ENCODE data around the gene CNST.
"Not testable (repeated sequence)": the region's sequence is repeated elsewhere in the genome, so short reads cannot be mapped to it uniquely, and the experiment has no call there.

Gene CNST

GRCh38 chr1:246558041-246558440 lies 8.2 kb upstream of the CNST start:
- DNase-seq (ENCODE audit: low spot score): no peak

- DNase-seq (ENCODE audit: low spot score): no peak
Observed at GRCh38 chr1:246559310-246559709, 6.9 kb upstream of the CNST start.

GRCh38 chr1:246560833-246561232 lies 5.4 kb upstream of the CNST start:
- not testable (repeated sequence) for DNase-seq (ENCODE audit: low spot score)

GRCh38 chr1:246564839-246565750 lies 1.2 kb upstream of the CNST start:
- no peak for DNase-seq (ENCODE audit: low spot score)

GRCh38 chr1:246565751-246566127 lies 517 bp upstream of the CNST start:
- no peak for DNase-seq (ENCODE audit: low spot score)

GRCh38 chr1:246566813-246567645 lies 773 bp downstream of the CNST start:
- no peak for DNase-seq (ENCODE audit: low spot score)

- DNase-seq (ENCODE audit: low spot score): no peak
Observed at GRCh38 chr1:246567646-246568235, 1.5 kb downstream of the CNST start.

GRCh38 chr1:246569248-246570238 lies 3.3 kb downstream of the CNST start:
- DNase-seq (ENCODE audit: low spot score): no peak

- DNase-seq (ENCODE audit: low spot score): not testable (repeated sequence)
Observed at GRCh38 chr1:246571309-246571708, 5.1 kb downstream of the CNST start.

GRCh38 chr1:246571953-246572352 lies 5.7 kb downstream of the CNST start:
- no peak for DNase-seq (ENCODE audit: low spot score)

- no peak for DNase-seq (ENCODE audit: low spot score)
Observed at GRCh38 chr1:246572785-246573184, 6.5 kb downstream of the CNST start.

GRCh38 chr1:246573491-246573890 lies 7.2 kb downstream of the CNST start:
- DNase-seq (ENCODE audit: low spot score): no peak

- DNase-seq (ENCODE audit: low spot score): no peak
Observed at GRCh38 chr1:246576709-246577032, 10.4 kb downstream of the CNST start.

- DNase-seq (ENCODE audit: low spot score): no peak
Observed at GRCh38 chr1:246577082-246577719, 10.9 kb downstream of the CNST start.

- no peak for DNase-seq (ENCODE audit: low spot score)
Observed at GRCh38 chr1:246577720-246578106, 11.5 kb downstream of the CNST start.

- DNase-seq (ENCODE audit: low spot score): no peak
Observed at GRCh38 chr1:246579818-246580217, 13.6 kb downstream of the CNST start.

GRCh38 chr1:246580497-246581370 lies 14.5 kb downstream of the CNST start:
- no peak for DNase-seq (ENCODE audit: low spot score)

- peak; percentile 46 for DNase-seq (ENCODE audit: low spot score)
Observed at GRCh38 chr1:246582301-246583055, 16.2 kb downstream of the CNST start.

GRCh38 chr1:246583056-246583440 lies 16.8 kb downstream of the CNST start:
- no peak for DNase-seq (ENCODE audit: low spot score)

Measured in HuH-7 (cell line).